ENCODE results near the gene MCF2L.

Gene MCF2L

DNA sequence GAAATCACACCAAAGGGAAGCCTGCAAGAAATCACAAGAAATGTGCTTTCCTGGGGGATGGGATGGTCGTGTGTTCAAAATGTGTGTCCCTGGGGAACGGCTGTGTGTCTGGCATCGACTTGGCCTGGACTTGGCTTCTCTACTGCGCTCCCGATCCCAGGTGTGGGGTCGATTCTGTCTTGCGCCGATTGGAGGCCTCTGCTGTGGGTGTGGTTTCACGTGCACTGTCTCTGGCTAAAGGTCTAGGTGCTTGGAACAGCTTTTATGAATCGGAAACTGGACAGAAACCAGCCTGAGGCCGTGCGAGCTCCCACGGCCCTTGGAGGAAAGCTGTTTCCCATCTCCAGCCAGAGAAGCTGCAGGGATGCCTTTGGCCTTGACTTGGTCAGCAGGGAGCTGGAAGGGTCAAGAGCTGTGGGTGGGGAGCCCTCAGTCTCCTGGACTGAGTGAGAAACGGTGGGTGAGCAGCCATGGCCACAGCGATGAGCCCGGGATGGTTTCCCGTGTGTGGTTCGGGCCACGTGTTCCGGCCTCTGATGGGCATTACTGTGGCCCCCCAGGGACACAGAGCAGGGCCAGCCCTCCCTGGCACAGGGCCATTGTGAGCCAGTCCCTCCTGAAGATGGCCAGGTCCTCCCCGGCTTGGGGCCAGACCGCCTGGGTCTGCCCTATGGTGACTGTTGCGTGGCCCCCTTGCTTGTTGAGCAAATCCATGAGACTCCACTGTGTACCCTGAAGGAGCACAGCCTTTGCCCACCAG lies 29.7 kb downstream of the MCF2L start:
- DNase-seq = no peak

DNA sequence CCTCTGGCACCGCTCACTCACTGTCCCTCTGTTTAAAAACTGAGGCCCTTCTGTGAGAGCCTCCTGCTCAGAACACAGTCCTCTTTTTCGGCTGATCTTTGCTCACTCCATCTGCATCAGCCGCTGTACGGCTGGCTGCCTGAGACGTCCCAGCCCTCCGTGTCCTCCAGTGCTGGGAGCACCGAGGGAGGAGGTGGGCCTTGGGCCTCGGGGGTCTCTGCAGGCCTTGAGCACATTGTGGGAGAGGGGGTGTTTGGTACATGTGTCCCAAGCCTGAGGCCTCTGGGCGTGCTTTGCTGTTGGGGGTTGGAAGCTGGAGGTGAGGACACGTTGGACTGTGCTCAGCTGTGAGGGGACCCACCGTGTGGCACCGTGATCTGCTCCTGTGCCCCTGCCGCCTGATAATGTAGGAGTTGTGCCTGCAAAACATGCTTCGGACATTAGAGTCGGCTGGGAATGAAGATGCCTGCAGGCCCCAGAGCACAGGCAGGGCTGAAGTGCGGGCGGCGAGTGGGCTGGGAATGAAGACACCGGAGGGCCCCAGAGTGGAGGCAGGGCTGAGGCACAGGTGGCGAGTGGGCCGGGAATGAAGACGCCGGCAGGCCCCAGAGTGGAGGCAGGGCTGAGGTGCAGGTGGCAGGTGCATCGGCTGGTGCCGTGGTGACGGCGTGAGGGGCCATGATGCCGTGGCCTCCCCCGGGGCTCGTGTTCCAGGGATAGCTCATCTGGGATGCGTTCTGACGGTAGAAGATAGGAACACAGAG lies 30.6 kb downstream of the MCF2L start:
- no peak for DNase-seq

- no peak for DNase-seq
Measured at GRCh38 chr13:113000575-113000974, 31.6 kb downstream of the MCF2L start.

GRCh38 chr13:113001241-113002140 lies 32.5 kb downstream of the MCF2L start:
- peak; percentile 98 for DNase-seq

DNA sequence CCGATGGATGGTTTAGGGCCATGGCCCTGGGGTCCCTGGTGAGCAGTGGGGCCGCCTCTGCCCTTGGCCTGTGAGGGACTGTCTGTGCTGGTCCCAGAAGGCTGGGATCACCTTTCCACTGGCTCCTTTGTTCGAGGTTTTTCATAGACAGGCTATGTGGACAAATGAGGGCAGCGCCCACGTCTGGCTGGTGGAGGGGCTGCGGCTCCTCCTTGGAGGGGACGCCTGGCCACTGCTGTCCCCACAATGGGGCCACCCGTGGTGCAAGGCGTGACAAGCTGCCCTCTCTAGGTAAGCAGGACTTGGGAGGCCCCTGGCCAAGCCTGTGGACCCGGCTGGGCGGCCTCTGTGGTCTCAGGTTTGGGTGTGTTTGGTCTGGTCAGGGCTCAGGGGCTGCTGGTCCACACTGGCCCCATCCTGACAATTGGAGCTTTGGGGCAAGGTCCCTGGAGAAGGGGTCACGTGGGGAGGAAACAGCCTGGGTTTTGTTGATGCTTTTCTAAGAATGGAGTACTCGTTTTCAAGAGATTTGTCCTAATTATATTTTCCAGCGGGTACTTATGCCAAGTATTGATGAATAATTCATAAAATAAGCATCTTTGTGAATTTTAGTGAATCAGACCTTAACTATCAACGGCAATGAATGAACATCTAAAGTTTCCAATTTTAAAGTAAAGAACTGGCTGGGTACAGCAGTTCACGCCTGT lies 33.3 kb downstream of the MCF2L start:
- DNase-seq = peak; percentile 86

DNA sequence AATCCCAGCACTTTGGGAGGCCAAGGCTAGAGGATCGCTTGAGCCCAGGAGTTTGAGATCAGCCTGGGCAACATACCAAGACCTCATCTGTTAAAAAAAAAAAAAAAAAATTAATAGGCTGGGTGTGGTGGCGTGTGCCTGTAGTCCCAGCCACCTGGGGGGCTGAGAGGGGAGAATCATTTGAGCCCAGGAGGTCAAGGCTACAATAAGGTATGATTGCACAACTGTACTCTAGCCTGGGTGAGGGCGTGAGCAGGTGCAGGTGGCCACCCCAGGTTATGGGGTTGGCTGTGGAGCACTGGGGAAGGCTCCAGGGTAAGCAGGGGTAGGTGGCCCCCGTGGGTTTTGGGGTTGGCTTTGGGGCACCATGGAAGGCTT lies 33.9 kb downstream of the MCF2L start:
- no peak for DNase-seq

GRCh38 chr13:113004126-113004525 lies 35.1 kb downstream of the MCF2L start:
- no peak for DNase-seq

GRCh38 chr13:113005076-113005865 lies 36.3 kb downstream of the MCF2L start:
- no peak for DNase-seq

DNA sequence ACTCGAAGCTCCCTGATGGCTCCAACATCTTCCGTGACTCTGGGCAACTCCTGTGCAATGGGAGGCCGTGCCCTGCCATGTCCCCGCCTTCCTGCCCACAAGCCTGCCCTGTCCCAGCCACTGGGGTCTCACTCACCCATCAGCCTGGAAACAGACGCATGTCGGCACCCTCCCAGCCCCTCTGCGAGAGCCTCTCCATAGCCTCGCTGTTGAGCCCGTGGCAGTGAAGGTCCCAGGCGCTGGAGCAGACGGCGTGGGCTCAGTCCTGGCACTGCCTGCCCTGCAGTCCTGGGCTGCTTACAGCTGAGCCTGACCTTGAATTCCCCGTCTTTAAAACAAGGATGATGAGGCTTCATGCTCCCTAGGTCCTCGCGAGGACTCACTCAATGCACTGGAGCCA lies 37.0 kb downstream of the MCF2L start:
- DNase-seq = no peak

- DNase-seq = no peak
Measured at GRCh38 chr13:113006660-113007059, 37.6 kb downstream of the MCF2L start.

DNA sequence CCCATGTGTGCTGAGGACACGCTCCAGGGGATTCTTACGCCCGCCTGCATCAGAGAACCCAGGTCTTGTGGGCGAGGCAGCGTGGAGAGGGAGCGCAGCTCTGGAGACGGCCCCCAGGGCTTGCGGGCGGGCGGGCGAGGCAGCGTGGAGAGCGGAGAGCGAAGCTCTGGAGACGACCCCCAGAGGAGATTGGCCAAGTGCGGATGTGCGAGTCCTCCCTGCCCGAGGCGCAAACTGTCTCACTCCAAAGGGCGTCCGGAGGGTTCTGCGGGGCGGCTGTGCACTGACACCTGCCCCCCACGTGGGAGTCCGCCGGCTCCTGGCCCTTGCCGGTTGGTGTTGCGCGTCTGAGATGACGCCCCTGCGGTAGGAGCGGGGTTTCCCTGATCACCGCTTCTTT lies 39.8 kb downstream of the MCF2L start:
- no peak for DNase-seq

GRCh38 chr13:113009743-113010509 lies 40.9 kb downstream of the MCF2L start:
- DNase-seq = no peak

DNA sequence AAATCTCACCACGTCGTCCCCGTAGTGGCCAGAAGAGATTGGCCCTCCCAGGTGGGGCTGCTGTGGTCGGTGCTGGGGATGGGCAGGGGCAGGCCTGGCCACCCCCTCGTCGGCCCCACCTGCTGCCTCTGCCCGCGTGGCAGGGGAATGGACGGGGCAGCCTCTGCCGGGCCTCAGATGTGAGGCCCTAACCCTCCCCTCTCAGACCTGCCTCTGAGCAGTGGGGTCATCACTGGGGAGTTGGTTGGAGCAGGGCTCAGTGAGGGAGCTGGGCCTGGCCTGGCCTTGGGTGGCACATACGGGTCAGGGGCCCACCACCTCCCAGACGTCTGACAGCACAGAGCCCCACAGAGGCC lies 41.5 kb downstream of the MCF2L start:
- no peak for DNase-seq

- no peak for DNase-seq
Measured at GRCh38 chr13:113013303-113013702, 44.3 kb downstream of the MCF2L start.

DNA sequence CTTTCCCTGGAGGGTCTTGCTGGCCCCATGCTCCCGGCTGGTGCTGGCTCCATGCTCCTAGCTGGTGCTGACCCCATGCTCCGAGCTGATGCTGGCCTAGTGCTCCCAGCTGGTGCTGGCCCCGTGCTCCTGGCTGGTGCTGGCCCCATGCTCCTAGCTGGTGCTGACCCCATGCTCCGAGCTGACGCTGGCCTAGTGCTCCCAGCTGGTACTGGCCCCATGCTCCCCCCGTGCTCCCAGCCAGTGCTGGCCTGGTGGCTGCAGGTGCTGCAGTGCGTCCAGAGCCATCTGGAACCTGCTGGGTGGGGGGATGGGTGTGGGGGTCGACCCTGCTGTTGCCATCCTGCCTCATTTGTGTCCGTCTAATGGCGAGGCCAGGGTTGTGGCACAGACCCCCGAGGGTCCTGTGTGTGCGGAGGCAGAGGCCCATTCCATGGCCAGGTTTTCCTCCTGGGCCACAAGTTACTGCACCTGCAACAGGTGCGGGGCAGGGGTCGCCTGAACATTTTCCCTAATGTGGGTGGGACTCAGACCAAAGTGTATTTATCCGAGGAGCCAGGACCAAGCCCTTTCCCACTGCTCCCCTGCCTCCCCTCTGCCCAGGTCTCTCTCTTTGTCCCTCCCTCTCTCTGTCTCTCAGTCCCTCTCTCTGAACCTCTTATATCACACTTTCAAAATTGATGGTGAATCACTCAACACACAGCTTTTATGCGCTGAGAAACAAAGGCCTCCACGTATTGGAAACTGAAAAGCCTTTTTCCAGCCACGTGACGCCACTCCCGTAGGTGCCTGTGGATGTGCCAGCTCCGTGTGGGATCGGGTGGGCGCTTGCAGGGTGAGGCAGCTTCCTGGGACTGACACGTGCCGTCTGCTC lies 45.1 kb downstream of the MCF2L start:
- no peak for DNase-seq

GRCh38 chr13:113014752-113015745 lies 46.0 kb downstream of the MCF2L start:
- no peak for DNase-seq

- no peak for DNase-seq
Measured at GRCh38 chr13:113015826-113016525, 47.0 kb downstream of the MCF2L start.

Measured in NCI-H1105 treated with DMSO at 0.1 percent for 48 hours (cell line).